IPS-11a (cell line): ENCODE data around the gene CAMK2B.
"Not testable (repeated sequence)": the region's sequence is repeated elsewhere in the genome, so short reads cannot be mapped to it uniquely, and the experiment has no call there.

Experiments
- H3K4me3 ChIP-seq: one replicate; pipeline ENCODE4 v1.5.1; 2013; ENCODE audit warnings: low read depth, low read length, control low read depth

The CAMK2B gene

DNA sequence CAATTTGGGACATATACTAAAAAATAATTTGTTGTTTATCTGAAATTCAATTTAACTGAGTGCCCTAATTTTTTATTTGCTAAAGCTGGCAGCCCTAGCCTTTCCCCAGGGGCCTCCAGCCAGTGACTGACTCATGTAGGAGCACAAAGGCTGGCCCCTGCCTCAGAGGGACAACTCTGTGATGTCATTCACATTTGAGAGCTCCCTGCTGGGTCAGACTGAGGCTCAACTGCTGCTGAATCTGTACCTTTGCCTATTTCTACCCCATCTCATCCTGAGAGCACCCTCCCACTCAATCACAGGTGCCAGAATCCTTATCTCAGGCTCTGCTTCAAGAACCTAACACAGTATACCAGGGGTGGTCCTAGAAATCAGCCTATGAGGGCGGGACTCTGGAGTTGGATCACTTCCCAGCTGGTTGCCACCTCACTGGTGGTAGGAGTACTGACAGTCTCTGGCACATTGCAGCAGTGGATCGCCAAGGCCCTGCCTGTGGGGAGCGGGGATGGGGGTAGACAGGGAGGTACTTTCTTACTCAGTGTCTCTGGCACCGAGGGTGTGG lies 147.7 kb downstream of the CAMK2B start:
- H3K4me3 ChIP-seq, result no peak overlapping the region

GRCh38 chr7:44176486-44176885 lies 148.9 kb downstream of the CAMK2B start:
- H3K4me3 ChIP-seq, result no peak overlapping the region

DNA sequence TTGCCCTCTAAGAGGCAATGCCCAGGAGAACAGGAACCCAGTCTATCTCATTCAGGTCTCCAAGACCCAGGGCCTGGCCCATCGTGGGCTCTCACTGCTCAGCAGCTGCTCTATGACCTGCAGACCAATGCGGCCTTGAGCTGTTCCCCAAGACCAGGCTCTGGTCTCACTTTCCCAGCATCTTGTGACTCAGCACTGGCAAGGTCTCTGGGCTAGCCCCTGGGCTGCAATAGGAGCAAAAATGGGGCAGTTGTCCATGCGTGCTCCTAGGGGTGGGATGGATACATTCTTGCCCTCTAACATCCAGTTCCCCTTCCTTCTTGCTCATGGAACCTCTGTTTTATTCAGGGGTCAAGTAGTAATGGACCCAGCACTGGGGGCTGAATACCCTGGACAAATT lies 149.7 kb downstream of the CAMK2B start:
- H3K4me3 ChIP-seq, result no peak overlapping the region

DNA sequence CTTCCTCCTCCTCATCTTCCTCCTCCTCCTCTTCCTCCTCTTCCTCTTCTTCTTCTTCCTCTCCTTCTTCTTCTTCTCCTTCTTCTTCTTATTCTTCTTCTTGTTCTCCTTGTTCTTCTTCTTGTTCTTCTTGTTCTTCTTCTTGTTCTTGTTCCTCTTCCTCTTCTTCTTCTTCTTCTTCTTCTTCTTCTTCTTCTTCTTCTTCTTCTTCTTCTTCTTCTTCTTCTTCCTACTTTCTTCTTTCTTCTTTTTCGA lies 150.8 kb downstream of the CAMK2B start:
- not testable (repeated sequence) for H3K4me3 ChIP-seq

DNA sequence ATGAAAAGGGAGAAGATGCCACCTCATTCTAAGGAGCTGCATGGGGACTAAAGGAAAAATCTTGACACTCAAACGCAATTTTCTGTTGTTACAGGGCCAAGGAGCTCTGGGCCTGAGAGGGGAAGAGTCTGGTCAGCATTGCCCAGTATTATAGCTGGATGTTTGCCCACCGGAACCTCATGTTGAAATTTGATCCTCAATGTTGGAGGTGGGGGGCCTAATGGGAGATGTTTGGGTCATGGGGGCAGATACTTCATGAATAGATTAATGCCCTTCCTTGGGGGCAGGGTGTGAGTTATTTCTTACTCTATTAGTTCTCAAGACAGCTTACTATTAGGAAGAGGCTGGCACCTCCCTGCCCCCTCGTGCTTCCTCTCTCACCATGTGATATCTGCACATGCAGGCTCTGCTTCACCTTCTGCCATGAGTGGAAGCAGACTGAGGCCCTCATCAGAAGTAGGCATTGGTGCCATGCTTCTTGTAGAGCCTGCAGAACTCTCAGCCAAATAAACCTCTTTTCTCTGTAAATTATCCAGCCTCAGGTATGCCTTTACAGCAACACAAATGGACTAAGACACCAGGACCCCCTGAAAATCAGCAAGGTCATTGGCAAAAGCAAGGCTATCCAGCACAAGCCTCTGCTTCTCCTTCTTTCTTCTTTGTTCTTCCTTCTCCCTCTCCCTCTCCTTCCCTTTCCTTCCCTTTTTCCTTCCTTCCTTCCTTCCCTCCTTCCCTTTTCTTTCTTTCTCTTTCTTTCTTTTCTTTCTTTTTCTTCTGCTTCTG lies 151.3 kb downstream of the CAMK2B start:
- no peak overlapping the region for H3K4me3 ChIP-seq

GRCh38 chr7:44172803-44173424 lies 152.5 kb downstream of the CAMK2B start:
- H3K4me3 ChIP-seq, result no peak overlapping the region

DNA sequence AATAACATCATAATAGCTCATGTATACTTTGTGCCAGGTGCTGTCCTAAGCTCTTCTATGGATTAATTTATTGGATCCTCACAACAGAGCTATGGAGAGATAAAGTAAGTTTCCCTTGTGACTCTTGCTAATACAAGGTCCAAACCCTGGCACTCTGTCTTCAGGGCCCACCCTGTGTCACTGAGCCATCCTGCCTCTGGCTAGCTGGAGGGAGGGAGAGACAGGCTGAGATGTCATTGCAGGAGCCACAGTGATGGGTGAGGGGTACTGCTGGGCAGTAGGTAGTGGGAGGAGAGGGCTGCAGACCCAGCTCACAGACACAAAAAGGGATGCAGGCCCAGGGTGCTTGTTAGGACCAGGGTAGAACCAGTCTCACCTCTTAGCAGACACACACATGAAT lies 153.0 kb downstream of the CAMK2B start:
- H3K4me3 ChIP-seq, result no peak overlapping the region

DNA sequence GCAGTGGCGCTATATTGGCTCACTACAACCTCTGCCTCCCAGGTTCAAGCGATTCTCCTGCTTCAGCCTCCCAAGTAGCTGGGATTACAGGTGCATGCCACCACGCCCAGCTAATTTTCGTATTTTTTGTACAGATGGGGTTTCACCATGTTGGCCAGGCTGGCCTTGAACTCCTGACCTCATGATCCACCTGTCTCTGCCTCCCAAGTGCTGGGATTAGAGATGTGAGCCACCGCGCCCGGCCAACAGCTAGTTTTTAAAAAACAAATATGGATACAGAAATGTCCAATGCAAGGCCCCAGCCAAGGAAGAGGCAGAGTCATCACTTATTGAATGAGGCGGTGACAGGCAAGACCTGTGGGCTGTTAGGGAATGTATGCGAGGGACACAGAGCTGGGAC lies 153.5 kb downstream of the CAMK2B start:
- not testable (repeated sequence) for H3K4me3 ChIP-seq

GRCh38 chr7:44167920-44168319 lies 157.5 kb downstream of the CAMK2B start:
- no peak overlapping the region for H3K4me3 ChIP-seq
